DOHH2 (cell line): Measurements from ENCODE around the gene PPFIBP1.
A peak's percentile ranks its signal among the peaks of the same experiment; 100 is the strongest.
"Not testable (repeated sequence)": the region's sequence is repeated elsewhere in the genome, so short reads cannot be mapped to it uniquely, and the experiment has no call there.

Experiments
- H3F3A ChIP-seq: fragments of 200-600 bp; sonication (generic), shearing (Covaris generic); 2 replicates; pipeline ENCODE4 v1.6.0; 2016; ENCODE audit warnings: antibody characterized with exemption, mild to moderate bottlenecking; ENCODE audit not compliant: control insufficient read depth, insufficient read depth
- H3K27ac ChIP-seq: fragments of 200-600 bp; sonication (generic); 2 replicates; pipeline ENCODE4 v1.5.1; 2014; ENCODE audit warnings: low read depth, mild to moderate bottlenecking, low read length, moderate library complexity
- H3K27me3 ChIP-seq: fragments of 200-600 bp; sonication (generic); 2 replicates; pipeline ENCODE4 v1.6.1; 2014; ENCODE audit warnings: mild to moderate bottlenecking, low read length, mixed read lengths; ENCODE audit not compliant: control insufficient read depth
- H3K36me3 ChIP-seq: fragments of 200-600 bp; sonication (generic); 2 replicates; pipeline ENCODE4 v1.6.1; 2014; ENCODE audit warnings: mild to moderate bottlenecking, low read length, moderate library complexity, mixed read lengths; ENCODE audit not compliant: control insufficient read depth
- H3K4me1 ChIP-seq: fragments of 200-600 bp; sonication (generic); 2 replicates; pipeline ENCODE4 v1.6.1; 2014; ENCODE audit warnings: mild to moderate bottlenecking, low read length, mixed read lengths; ENCODE audit not compliant: control insufficient read depth
- H3K4me2 ChIP-seq: fragments of 200-600 bp; sonication (generic); 2 replicates; pipeline ENCODE4 v1.6.0; 2014; ENCODE audit warnings: mild to moderate bottlenecking, low read length, moderate library complexity
- H3K4me3 ChIP-seq: fragments of 200-600 bp; sonication (generic); 2 replicates; pipeline ENCODE4 v1.5.1; 2014; ENCODE audit warnings: mild to moderate bottlenecking, low read length, mixed read lengths
- H3K79me2 ChIP-seq: fragments of 200-600 bp; sonication (generic); 2 replicates; pipeline ENCODE4 v1.6.1; 2014; ENCODE audit warnings: mild to moderate bottlenecking, low read length, mixed read lengths; ENCODE audit not compliant: control insufficient read depth
- H3K9me2 ChIP-seq: fragments of 200-600 bp; sonication (generic); replicated peaks from 2 replicates; pipeline ENCODE4 v1.6.1; 2014; ENCODE audit warnings: mild to moderate bottlenecking, low read length, mixed read lengths; ENCODE audit not compliant: control insufficient read depth
- H3K9me3 ChIP-seq: fragments of 200-600 bp; sonication (generic); 2 replicates; pipeline ENCODE4 v1.6.1; 2014; ENCODE audit warnings: antibody characterized with exemption, low read length, mixed read lengths; ENCODE audit not compliant: control insufficient read depth, insufficient read depth
- H4K20me1 ChIP-seq: fragments of 200-600 bp; sonication (generic); 2 replicates; pipeline ENCODE4 v1.6.0; 2014; ENCODE audit warnings: low read depth, mild to moderate bottlenecking, antibody characterized with exemption, low read length, moderate library complexity; ENCODE audit not compliant: control insufficient read depth, insufficient read depth
- EZH2phosphoT487 ChIP-seq: fragments of 200-600 bp; sonication (generic); IDR thresholded peaks from 2 replicates; pipeline ENCODE4 v1.6.1; 2017; ENCODE audit warnings: borderline replicate concordance, mild to moderate bottlenecking, antibody characterized with exemption, low read length, moderate library complexity, mixed read lengths
- TF ChIP-seq, protein P1 (sequence below): fragments of 200-600 bp; sonication (generic); IDR thresholded peaks from one replicate; pipeline ENCODE4 v1.5.1; 2014; ENCODE audit warnings: antibody characterized with exemption, mild to moderate bottlenecking, low read depth, low read length; ENCODE audit not compliant: poor library complexity, severe bottlenecking

The PPFIBP1 gene

GRCh38 chr12:27631813-27632491 lies 107.9 kb downstream of the PPFIBP1 start:
- no peaks in the 10 kb centered on the region for H3K4me1 ChIP-seq
- no peaks in the 10 kb centered on the region for H3K36me3 ChIP-seq
- no peaks in the 10 kb centered on the region for H4K20me1 ChIP-seq
- TF ChIP-seq, protein P1, sequence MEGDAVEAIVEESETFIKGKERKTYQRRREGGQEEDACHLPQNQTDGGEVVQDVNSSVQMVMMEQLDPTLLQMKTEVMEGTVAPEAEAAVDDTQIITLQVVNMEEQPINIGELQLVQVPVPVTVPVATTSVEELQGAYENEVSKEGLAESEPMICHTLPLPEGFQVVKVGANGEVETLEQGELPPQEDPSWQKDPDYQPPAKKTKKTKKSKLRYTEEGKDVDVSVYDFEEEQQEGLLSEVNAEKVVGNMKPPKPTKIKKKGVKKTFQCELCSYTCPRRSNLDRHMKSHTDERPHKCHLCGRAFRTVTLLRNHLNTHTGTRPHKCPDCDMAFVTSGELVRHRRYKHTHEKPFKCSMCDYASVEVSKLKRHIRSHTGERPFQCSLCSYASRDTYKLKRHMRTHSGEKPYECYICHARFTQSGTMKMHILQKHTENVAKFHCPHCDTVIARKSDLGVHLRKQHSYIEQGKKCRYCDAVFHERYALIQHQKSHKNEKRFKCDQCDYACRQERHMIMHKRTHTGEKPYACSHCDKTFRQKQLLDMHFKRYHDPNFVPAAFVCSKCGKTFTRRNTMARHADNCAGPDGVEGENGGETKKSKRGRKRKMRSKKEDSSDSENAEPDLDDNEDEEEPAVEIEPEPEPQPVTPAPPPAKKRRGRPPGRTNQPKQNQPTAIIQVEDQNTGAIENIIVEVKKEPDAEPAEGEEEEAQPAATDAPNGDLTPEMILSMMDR: no peak
- no peak for TF ChIP-seq EZH2phosphoT487
- H3K27me3 ChIP-seq: no peaks in the 10 kb centered on the region
- no peak overlapping the region for H3K4me2 ChIP-seq
- no peaks in the 10 kb centered on the region for H3K9me2 ChIP-seq
- H3K27ac ChIP-seq: no peak overlapping the region
- H3F3A ChIP-seq: no peaks in the 10 kb centered on the region
- H3K79me2 ChIP-seq: no peaks in the 10 kb centered on the region
- no peak overlapping the region for H3K4me3 ChIP-seq
- H3K9me3 ChIP-seq: no peaks in the 10 kb centered on the region

GRCh38 chr12:27635349-27635972 lies 111.5 kb downstream of the PPFIBP1 start:
- no peaks in the 10 kb centered on the region for H3K9me2 ChIP-seq
- no peaks in the 10 kb centered on the region for H3K27me3 ChIP-seq
- no peak overlapping the region for H3K4me2 ChIP-seq
- TF ChIP-seq, protein P1: peak; percentile 41
- TF ChIP-seq EZH2phosphoT487: no peak
- H3K36me3 ChIP-seq: no peaks in the 10 kb centered on the region
- no peak overlapping the region for H3K27ac ChIP-seq
- no peaks in the 10 kb centered on the region for H3K4me1 ChIP-seq
- H3K4me3 ChIP-seq: no peak overlapping the region
- H3K79me2 ChIP-seq: no peaks in the 10 kb centered on the region
- no peaks in the 10 kb centered on the region for H4K20me1 ChIP-seq
- no peaks in the 10 kb centered on the region for H3F3A ChIP-seq
- H3K9me3 ChIP-seq: no peaks in the 10 kb centered on the region

GRCh38 chr12:27636569-27636968 lies 112.6 kb downstream of the PPFIBP1 start:
- not testable (repeated sequence) for H3K79me2 ChIP-seq, H3K4me2 ChIP-seq, H4K20me1 ChIP-seq, H3K9me2 ChIP-seq, H3F3A ChIP-seq, H3K27me3 ChIP-seq, H3K27ac ChIP-seq, H3K36me3 ChIP-seq, H3K9me3 ChIP-seq, H3K4me3 ChIP-seq, H3K4me1 ChIP-seq

DNA sequence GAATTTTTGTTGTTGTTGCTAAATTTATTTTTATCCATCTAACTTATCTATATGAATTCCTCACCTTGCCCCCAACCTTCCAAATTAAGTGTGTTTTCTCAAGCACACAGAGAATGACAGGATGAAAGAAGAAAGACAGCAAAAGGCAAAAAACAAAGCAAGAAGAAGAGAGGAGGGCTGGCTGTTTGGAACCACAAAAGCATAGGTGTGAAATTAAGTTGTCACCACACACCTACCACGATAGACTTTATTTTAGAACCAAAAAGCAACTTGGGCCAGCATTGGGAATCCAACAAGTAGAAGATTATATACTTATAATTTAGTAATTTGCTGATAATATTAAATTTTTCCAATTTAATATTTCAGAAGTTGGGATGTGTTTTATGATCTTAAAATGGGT lies 113.5 kb downstream of the PPFIBP1 start:
- TF ChIP-seq EZH2phosphoT487: no peak
- TF ChIP-seq, protein P1: no peak

More for the DNA sequence above, 113.5 kb downstream of the PPFIBP1 start:
- no peaks in the 10 kb centered on the region for H3K9me3 ChIP-seq
- no peaks in the 10 kb centered on the region for H4K20me1 ChIP-seq
- H3K36me3 ChIP-seq: no peaks in the 10 kb centered on the region
- no peak overlapping the region for H3K4me3 ChIP-seq
- no peaks in the 10 kb centered on the region for H3F3A ChIP-seq
- no peaks in the 10 kb centered on the region for H3K27me3 ChIP-seq
- no peak overlapping the region for H3K4me2 ChIP-seq
- H3K9me2 ChIP-seq: no peaks in the 10 kb centered on the region
- no peak overlapping the region for H3K27ac ChIP-seq
- H3K79me2 ChIP-seq: no peaks in the 10 kb centered on the region
- no peaks in the 10 kb centered on the region for H3K4me1 ChIP-seq
